Measurements from ENCODE around the gene MAGI2.

The MAGI2 gene

GRCh38 chr7:78688376-78688775 is 765.1 kb downstream of the MAGI2 start (continued):
- no peak for TF ChIP-seq RARB (CRISPR knock-in tag; IDR thresholded peaks at IDR 0.05)
- no peak for TF ChIP-seq ESRRG (CRISPR knock-in tag; IDR thresholded peaks at IDR 0.05)
- no peak for TF ChIP-seq SNAI2 (CRISPR knock-in tag; IDR thresholded peaks at IDR 0.05)
- TF ChIP-seq ZC3H10 (CRISPR knock-in tag; IDR thresholded peaks at IDR 0.05), result no peak
- TF ChIP-seq, protein P1, sequence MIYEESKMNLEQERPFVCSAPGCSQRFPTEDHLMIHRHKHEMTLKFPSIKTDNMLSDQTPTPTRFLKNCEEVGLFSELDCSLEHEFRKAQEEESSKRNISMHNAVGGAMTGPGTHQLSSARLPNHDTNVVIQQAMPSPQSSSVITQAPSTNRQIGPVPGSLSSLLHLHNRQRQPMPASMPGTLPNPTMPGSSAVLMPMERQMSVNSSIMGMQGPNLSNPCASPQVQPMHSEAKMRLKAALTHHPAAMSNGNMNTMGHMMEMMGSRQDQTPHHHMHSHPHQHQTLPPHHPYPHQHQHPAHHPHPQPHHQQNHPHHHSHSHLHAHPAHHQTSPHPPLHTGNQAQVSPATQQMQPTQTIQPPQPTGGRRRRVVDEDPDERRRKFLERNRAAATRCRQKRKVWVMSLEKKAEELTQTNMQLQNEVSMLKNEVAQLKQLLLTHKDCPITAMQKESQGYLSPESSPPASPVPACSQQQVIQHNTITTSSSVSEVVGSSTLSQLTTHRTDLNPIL (CRISPR knock-in tag; IDR thresholded peaks at IDR 0.05; ENCODE audit: low read depth), result no peak
- no peak for TF ChIP-seq BACH2 (CRISPR knock-in tag; IDR thresholded peaks at IDR 0.05; ENCODE audit: borderline replicate concordance)
- no peak for TF ChIP-seq GLIS3 (CRISPR knock-in tag; IDR thresholded peaks at IDR 0.05)
- no peak for TF ChIP-seq PPARA (CRISPR knock-in tag; IDR thresholded peaks at IDR 0.05; ENCODE audit: borderline replicate concordance)

DNA sequence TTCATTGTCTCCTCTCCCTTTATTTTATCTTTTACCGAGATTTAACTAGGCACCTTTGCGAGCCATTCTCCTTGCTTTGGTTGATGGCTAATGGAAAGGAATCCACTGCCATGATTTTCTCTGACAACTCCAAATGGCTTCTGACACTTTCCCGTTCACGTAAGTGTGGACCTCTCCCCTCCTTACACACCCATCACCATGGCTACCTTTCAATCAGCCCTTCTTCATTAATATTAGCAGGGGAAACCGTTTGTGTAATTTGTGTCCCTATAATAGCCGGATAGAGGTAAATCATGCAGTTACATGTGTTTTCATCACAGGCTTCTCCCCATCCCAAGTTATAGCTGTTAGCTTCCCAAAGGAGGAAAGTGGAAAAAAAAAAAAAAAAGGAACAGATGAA is 767.3 kb downstream of the MAGI2 start:
- TF ChIP-seq, protein P1 (CRISPR knock-in tag; IDR thresholded peaks at IDR 0.05; ENCODE audit: low read depth), result no peak
- no peak for TF ChIP-seq TCF4 (CRISPR knock-in tag; IDR thresholded peaks at IDR 0.05; ENCODE audit: borderline replicate concordance)
- no peak for TF ChIP-seq ISL1 (CRISPR knock-in tag; IDR thresholded peaks at IDR 0.05)
- TF ChIP-seq RARB (CRISPR knock-in tag; IDR thresholded peaks at IDR 0.05), result no peak
- TF ChIP-seq OSR1 (CRISPR knock-in tag; IDR thresholded peaks at IDR 0.05), result no peak
- TF ChIP-seq ZC3H10 (CRISPR knock-in tag; IDR thresholded peaks at IDR 0.05), result no peak
- no peak for TF ChIP-seq ZNF70 (CRISPR knock-in tag; IDR thresholded peaks at IDR 0.05)
- no peak for TF ChIP-seq CSDC2 (CRISPR knock-in tag; IDR thresholded peaks at IDR 0.05)
- no peak for TF ChIP-seq ZFP30 (CRISPR knock-in tag; IDR thresholded peaks at IDR 0.05)
- no peak for TF ChIP-seq ZNF565 (CRISPR knock-in tag; conservative IDR thresholded peaks at IDR 0.05; ENCODE audit: low read depth)
- no peak for TF ChIP-seq SNAI2 (CRISPR knock-in tag; IDR thresholded peaks at IDR 0.05)
- TF ChIP-seq, protein P2, sequence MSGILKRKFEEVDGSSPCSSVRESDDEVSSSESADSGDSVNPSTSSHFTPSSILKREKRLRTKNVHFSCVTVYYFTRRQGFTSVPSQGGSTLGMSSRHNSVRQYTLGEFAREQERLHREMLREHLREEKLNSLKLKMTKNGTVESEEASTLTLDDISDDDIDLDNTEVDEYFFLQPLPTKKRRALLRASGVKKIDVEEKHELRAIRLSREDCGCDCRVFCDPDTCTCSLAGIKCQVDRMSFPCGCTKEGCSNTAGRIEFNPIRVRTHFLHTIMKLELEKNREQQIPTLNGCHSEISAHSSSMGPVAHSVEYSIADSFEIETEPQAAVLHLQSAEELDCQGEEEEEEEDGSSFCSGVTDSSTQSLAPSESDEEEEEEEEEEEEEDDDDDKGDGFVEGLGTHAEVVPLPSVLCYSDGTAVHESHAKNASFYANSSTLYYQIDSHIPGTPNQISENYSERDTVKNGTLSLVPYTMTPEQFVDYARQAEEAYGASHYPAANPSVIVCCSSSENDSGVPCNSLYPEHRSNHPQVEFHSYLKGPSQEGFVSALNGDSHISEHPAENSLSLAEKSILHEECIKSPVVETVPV (CRISPR knock-in tag; IDR thresholded peaks at IDR 0.05), result no peak
- no peak for TF ChIP-seq PPARA (CRISPR knock-in tag; IDR thresholded peaks at IDR 0.05; ENCODE audit: borderline replicate concordance)
- TF ChIP-seq ARNTL (CRISPR knock-in tag; IDR thresholded peaks at IDR 0.05; ENCODE audit: borderline replicate concordance, low read depth), result no peak
- TF ChIP-seq, protein P3, sequence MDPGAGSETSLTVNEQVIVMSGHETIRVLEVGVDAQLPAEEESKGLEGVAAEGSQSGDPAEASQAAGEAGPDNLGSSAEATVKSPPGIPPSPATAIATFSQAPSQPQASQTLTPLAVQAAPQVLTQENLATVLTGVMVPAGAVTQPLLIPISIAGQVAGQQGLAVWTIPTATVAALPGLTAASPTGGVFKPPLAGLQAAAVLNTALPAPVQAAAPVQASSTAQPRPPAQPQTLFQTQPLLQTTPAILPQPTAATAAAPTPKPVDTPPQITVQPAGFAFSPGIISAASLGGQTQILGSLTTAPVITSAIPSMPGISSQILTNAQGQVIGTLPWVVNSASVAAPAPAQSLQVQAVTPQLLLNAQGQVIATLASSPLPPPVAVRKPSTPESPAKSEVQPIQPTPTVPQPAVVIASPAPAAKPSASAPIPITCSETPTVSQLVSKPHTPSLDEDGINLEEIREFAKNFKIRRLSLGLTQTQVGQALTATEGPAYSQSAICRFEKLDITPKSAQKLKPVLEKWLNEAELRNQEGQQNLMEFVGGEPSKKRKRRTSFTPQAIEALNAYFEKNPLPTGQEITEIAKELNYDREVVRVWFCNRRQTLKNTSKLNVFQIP (CRISPR knock-in tag; IDR thresholded peaks at IDR 0.05; ENCODE audit: borderline replicate concordance, low read depth), result no peak
- no peak for TF ChIP-seq GLIS3 (CRISPR knock-in tag; IDR thresholded peaks at IDR 0.05)
- TF ChIP-seq ZFP3 (CRISPR knock-in tag; IDR thresholded peaks at IDR 0.05), result no peak
- TF ChIP-seq, protein P4, sequence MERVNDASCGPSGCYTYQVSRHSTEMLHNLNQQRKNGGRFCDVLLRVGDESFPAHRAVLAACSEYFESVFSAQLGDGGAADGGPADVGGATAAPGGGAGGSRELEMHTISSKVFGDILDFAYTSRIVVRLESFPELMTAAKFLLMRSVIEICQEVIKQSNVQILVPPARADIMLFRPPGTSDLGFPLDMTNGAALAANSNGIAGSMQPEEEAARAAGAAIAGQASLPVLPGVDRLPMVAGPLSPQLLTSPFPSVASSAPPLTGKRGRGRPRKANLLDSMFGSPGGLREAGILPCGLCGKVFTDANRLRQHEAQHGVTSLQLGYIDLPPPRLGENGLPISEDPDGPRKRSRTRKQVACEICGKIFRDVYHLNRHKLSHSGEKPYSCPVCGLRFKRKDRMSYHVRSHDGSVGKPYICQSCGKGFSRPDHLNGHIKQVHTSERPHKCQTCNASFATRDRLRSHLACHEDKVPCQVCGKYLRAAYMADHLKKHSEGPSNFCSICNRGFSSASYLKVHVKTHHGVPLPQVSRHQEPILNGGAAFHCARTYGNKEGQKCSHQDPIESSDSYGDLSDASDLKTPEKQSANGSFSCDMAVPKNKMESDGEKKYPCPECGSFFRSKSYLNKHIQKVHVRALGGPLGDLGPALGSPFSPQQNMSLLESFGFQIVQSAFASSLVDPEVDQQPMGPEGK (CRISPR knock-in tag; IDR thresholded peaks at IDR 0.05; ENCODE audit: borderline replicate concordance), result no peak
- no peak for ATAC-seq

DNA sequence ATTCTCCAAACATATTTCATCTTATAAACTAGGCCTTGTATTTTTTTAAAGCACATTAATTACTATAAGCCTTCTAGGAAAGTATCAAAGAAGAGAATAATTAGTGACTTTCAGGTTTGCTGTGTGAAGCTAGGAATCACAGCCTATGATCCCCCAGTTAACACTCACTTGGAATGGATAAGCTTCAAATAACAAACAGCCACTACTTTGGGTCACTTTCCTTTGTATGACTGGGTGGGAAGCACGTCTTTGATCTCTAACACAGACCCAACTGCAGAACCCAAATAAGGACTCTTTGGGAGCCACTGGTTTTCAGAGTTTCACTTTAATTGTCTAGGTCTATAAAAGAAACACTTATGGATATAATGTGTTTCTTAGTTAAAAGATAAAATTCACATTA is 769.3 kb downstream of the MAGI2 start:
- ATAC-seq, result no peak
- TF ChIP-seq SNAI2 (CRISPR knock-in tag; IDR thresholded peaks at IDR 0.05) (no peak), ISL1 (CRISPR knock-in tag; IDR thresholded peaks at IDR 0.05) (no peak), ZFP3 (CRISPR knock-in tag; IDR thresholded peaks at IDR 0.05) (no peak), ZNF565 (CRISPR knock-in tag; conservative IDR thresholded peaks at IDR 0.05; ENCODE audit: low read depth) (no peak), CSDC2 (CRISPR knock-in tag; IDR thresholded peaks at IDR 0.05) (no peak), ZNF8 (CRISPR knock-in tag; IDR thresholded peaks at IDR 0.05) (no peak)
- TF ChIP-seq, protein P5, sequence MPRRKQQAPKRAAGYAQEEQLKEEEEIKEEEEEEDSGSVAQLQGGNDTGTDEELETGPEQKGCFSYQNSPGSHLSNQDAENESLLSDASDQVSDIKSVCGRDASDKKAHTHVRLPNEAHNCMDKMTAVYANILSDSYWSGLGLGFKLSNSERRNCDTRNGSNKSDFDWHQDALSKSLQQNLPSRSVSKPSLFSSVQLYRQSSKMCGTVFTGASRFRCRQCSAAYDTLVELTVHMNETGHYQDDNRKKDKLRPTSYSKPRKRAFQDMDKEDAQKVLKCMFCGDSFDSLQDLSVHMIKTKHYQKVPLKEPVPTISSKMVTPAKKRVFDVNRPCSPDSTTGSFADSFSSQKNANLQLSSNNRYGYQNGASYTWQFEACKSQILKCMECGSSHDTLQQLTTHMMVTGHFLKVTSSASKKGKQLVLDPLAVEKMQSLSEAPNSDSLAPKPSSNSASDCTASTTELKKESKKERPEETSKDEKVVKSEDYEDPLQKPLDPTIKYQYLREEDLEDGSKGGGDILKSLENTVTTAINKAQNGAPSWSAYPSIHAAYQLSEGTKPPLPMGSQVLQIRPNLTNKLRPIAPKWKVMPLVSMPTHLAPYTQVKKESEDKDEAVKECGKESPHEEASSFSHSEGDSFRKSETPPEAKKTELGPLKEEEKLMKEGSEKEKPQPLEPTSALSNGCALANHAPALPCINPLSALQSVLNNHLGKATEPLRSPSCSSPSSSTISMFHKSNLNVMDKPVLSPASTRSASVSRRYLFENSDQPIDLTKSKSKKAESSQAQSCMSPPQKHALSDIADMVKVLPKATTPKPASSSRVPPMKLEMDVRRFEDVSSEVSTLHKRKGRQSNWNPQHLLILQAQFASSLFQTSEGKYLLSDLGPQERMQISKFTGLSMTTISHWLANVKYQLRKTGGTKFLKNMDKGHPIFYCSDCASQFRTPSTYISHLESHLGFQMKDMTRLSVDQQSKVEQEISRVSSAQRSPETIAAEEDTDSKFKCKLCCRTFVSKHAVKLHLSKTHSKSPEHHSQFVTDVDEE (CRISPR knock-in tag; IDR thresholded peaks at IDR 0.05), result no peak
- TF ChIP-seq, protein P3 (CRISPR knock-in tag; IDR thresholded peaks at IDR 0.05; ENCODE audit: borderline replicate concordance, low read depth), result no peak
- TF ChIP-seq, protein P4 (CRISPR knock-in tag; IDR thresholded peaks at IDR 0.05; ENCODE audit: borderline replicate concordance), result no peak

Data from SK-N-SH treated with all-trans-retinoic acid at 6 μM for 48 hours (cell line).